ENCODE data around the gene MLKL. TPM values are rescaled to one million over a fixed set of nuclear protein-coding genes. Genes with fewer than 3 reads are reported as not detected.

MLKL gene
- polyA plus RNA-seq, 1 donor (not counting 4 experiments of a cell fraction or from before 2014, with no cell fraction given) = 12.5 TPM

- H3K27me3 ChIP-seq (ENCODE audit: control insufficient read depth, extremely low read depth, insufficient read depth, low read length) = no peaks in the 10 kb centered on the region
- H3K9me1 ChIP-seq (ENCODE audit: control insufficient read depth, extremely low read depth, insufficient read depth, low read length) = no peaks in the 10 kb centered on the region
- H3K4me2 ChIP-seq (ENCODE audit: control insufficient read depth, extremely low read depth, insufficient read depth, low read depth, low read length) = peak overlapping the region; percentile 79
- FAIRE-seq (no peak), DNase-seq (ENCODE audit: low read depth, low spot score) (no peak)
- H3K27ac ChIP-seq (ENCODE audit: control insufficient read depth, insufficient read depth, low read length) = peak overlapping the region; percentile 88
- no peak for TF ChIP-seq EZH2 (IDR thresholded peaks at IDR 0.05; ENCODE audit: low read length)
- no peak for TF ChIP-seq CTCF (optimal IDR thresholded peaks at IDR 0.05 in 1 of 3, IDR thresholded peaks at IDR 0.05 in 1 of 3, conservative IDR thresholded peaks at IDR 0.05 in 1 of 3; ENCODE audit: extremely low read depth in 1 of 3, insufficient read depth in 2 of 3, low read length in 3 of 3)
- H3K79me2 ChIP-seq (ENCODE audit: control insufficient read depth, insufficient read depth, low read length) = no peaks in the 10 kb centered on the region
- peak overlapping the region; percentile 73 for H3K9ac ChIP-seq (ENCODE audit: control insufficient read depth, extremely low read depth, insufficient read depth, low read length)
- dilution Hi-C loops (cut with MboI; ENCODE audit: extremely low pct_ligation_motif_present, low sequenced_read_pairs) = no loop called here
- H3K4me3 ChIP-seq (ENCODE audit: control insufficient read depth in 2 of 3, extremely low read depth in 1 of 3, insufficient read depth in 2 of 3, low read depth in 1 of 3, low read length in 3 of 3) = peak overlapping the region; percentile 6 to 49 (median 24)
- peak overlapping the region; percentile 77 for H2AFZ ChIP-seq (ENCODE audit: control insufficient read depth, low read length)
- H3K9me3 ChIP-seq (ENCODE audit: control insufficient read depth, low read depth, low read length) = no peaks in the 10 kb centered on the region
- no peaks in the 10 kb centered on the region for H4K20me1 ChIP-seq (ENCODE audit: control insufficient read depth, extremely low read depth, insufficient read depth, low read length)
- no peaks in the 10 kb centered on the region for H3K36me3 ChIP-seq (ENCODE audit: control insufficient read depth in 2 of 2, extremely low read depth in 1 of 2, insufficient read depth in 2 of 2, low read length in 2 of 2)
- H3K4me1 ChIP-seq (ENCODE audit: control insufficient read depth, extremely low read depth, insufficient read depth, low read length) = peaks cover 38% of the 10 kb centered on the region
Observed at GRCh38 chr16:74743045-74743667, 42.5 kb upstream of the MLKL start.

- no peaks in the 10 kb centered on the region for H4K20me1 ChIP-seq (ENCODE audit: control insufficient read depth, extremely low read depth, insufficient read depth, low read length)
- H3K4me2 ChIP-seq (ENCODE audit: control insufficient read depth, extremely low read depth, insufficient read depth, low read depth, low read length) = no peak overlapping the region
- dilution Hi-C loops (cut with MboI; ENCODE audit: extremely low pct_ligation_motif_present, low sequenced_read_pairs) = no loop called here
- TF ChIP-seq EZH2 (IDR thresholded peaks at IDR 0.05; ENCODE audit: low read length) (no peak), CTCF (optimal IDR thresholded peaks at IDR 0.05 in 1 of 3, IDR thresholded peaks at IDR 0.05 in 1 of 3, conservative IDR thresholded peaks at IDR 0.05 in 1 of 3; ENCODE audit: extremely low read depth in 1 of 3, insufficient read depth in 2 of 3, low read length in 3 of 3) (no peak)
- H3K9ac ChIP-seq (ENCODE audit: control insufficient read depth, extremely low read depth, insufficient read depth, low read length) = no peak overlapping the region
- H2AFZ ChIP-seq (ENCODE audit: control insufficient read depth, low read length) = peak overlapping the region; percentile 8
- no peaks in the 10 kb centered on the region for H3K79me2 ChIP-seq (ENCODE audit: control insufficient read depth, insufficient read depth, low read length)
- FAIRE-seq (no peak), DNase-seq (ENCODE audit: low read depth, low spot score) (no peak)
- H3K36me3 ChIP-seq (ENCODE audit: control insufficient read depth in 2 of 2, extremely low read depth in 1 of 2, insufficient read depth in 2 of 2, low read length in 2 of 2) = no peaks in the 10 kb centered on the region
- no peak overlapping the region for H3K4me3 ChIP-seq (ENCODE audit: control insufficient read depth in 2 of 3, extremely low read depth in 1 of 3, insufficient read depth in 2 of 3, low read depth in 1 of 3, low read length in 3 of 3)
- H3K9me3 ChIP-seq (ENCODE audit: control insufficient read depth, low read depth, low read length) = no peaks in the 10 kb centered on the region
- peaks cover 48% of the 10 kb centered on the region for H3K4me1 ChIP-seq (ENCODE audit: control insufficient read depth, extremely low read depth, insufficient read depth, low read length)
- no peaks in the 10 kb centered on the region for H3K27me3 ChIP-seq (ENCODE audit: control insufficient read depth, extremely low read depth, insufficient read depth, low read length)
- no peaks in the 10 kb centered on the region for H3K9me1 ChIP-seq (ENCODE audit: control insufficient read depth, extremely low read depth, insufficient read depth, low read length)
- H3K27ac ChIP-seq (ENCODE audit: control insufficient read depth, insufficient read depth, low read length) = peak overlapping the region; percentile 40
Observed at GRCh38 chr16:74742051-74742481, 41.4 kb upstream of the MLKL start.

Measured in keratinocyte (primary cell).